ENCODE measurements around the gene ZNF219. TPM values are rescaled to one million over a fixed set of nuclear protein-coding genes. Genes with fewer than 3 reads are reported as not detected.

ZNF219 gene
- total RNA-seq, 4 donors from 2014 or later = 15.2 to 54.1 (median 38.4) TPM

GRCh38 chr14:21086908-21087293, 11.6 kb downstream of the ZNF219 start:
- no peak for TF ChIP-seq CTCF (IDR thresholded peaks at IDR 0.05; ENCODE audit: low read depth)

DNA sequence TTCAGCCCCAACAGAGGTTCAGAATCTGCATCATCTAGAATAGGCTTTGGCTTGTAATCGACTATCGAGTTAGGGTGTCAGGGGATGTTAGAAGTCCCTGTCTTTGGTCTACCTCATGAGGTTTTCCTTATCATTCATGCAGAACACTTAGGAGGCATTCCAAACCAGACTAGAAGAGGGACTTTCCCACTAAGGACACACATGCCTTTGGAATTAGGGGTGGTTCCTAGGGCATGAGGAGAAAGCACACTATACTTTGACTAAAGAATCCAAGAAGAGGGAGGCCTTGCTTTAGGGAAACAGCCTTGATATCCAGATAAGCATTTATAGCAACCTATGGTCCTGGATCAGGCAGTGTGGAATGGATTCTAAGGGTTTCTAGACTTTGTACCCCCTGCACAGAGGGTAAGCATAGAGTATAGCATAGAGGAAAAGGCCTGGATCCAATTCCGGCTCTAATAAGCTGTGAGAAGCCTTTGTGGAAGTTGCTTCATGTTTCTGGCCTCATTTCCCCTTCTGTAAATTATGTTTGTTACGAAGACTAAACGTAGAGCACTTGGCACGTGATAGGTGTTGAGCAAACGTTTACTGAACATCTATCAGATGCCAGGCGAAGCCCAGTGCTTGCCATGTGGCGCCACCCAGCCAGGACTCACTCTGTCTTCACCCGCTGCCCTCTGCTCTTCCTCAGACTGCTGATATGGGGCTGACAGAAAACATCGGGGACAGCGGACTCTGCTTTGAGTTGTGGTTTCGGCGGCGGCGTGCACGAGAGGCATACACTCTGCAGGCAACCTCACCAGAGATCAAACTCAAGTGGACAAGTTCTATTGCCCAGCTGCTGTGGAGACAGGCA, 13.2 kb downstream of the ZNF219 start:
- TF ChIP-seq CTCF (IDR thresholded peaks at IDR 0.05; ENCODE audit: low read depth) = no peak

- TF ChIP-seq CTCF (IDR thresholded peaks at IDR 0.05; ENCODE audit: low read depth) = no peak
These were observed 14.1 kb downstream of the ZNF219 start for GRCh38 chr14:21084396-21084795.

- TF ChIP-seq CTCF (IDR thresholded peaks at IDR 0.05; ENCODE audit: low read depth) = no peak
These were observed 14.7 kb downstream of the ZNF219 start for GRCh38 chr14:21083565-21084325.

- TF ChIP-seq CTCF (IDR thresholded peaks at IDR 0.05; ENCODE audit: low read depth) = no peak
These were observed 16.8 kb downstream of the ZNF219 start for GRCh38 chr14:21081521-21082142.

DNA sequence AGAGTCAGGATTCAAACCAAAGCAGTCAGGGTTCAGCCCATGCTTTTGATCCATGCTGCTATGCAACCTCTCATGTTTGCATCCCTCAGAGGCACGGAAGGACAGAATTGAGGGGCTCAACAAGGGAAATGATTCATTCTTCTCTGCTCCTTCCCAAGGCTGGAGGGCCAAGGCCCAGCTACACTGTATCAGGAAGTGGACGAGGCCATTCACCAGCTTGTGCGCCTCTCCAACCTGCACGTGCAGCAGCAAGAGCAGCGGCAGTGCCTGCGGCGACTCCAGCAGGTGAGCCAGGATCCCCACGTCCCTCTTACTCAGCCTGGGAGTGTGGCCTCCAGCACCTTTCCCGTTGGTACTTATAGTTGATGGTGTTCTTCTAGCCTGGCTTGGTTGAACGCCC, 19.7 kb downstream of the ZNF219 start:
- no peak for TF ChIP-seq CTCF (IDR thresholded peaks at IDR 0.05; ENCODE audit: low read depth)

DNA sequence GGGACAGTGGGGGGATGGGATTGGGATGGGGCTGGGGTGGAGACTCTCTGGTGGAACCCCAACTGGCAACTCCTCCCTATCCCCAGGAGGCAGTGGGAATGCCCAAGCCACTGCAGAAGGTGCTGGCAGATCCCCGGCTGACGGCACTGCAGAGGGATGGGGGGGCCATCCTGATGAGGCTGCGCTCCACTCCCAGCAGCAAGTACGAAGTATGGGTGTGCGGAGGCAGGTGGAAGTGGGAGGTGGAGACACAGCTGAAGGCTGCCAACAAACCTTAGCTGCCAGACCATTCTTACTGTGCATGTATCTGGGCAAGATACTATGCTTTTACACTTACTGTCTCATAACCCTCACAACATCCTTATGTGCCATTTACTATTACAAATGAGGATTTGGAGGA, 20.2 kb downstream of the ZNF219 start:
- no peak for TF ChIP-seq CTCF (IDR thresholded peaks at IDR 0.05; ENCODE audit: low read depth)

Measured in subcutaneous adipose tissue (tissue), 4 donors.